Measurements from ENCODE around the gene YKT6.
"Not testable (repeated sequence)": the region's sequence is repeated elsewhere in the genome, so short reads cannot be mapped to it uniquely, and the experiment has no call there.

Gene YKT6

DNA sequence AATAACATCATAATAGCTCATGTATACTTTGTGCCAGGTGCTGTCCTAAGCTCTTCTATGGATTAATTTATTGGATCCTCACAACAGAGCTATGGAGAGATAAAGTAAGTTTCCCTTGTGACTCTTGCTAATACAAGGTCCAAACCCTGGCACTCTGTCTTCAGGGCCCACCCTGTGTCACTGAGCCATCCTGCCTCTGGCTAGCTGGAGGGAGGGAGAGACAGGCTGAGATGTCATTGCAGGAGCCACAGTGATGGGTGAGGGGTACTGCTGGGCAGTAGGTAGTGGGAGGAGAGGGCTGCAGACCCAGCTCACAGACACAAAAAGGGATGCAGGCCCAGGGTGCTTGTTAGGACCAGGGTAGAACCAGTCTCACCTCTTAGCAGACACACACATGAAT lies 28.4 kb upstream of the YKT6 start:
- DNase-seq (ENCODE audit: low read depth in 2 of 2) = no peak

- DNase-seq (ENCODE audit: low read depth in 2 of 2) = no peak
Measured at GRCh38 chr7:44172803-44173424, 27.9 kb upstream of the YKT6 start.

DNA sequence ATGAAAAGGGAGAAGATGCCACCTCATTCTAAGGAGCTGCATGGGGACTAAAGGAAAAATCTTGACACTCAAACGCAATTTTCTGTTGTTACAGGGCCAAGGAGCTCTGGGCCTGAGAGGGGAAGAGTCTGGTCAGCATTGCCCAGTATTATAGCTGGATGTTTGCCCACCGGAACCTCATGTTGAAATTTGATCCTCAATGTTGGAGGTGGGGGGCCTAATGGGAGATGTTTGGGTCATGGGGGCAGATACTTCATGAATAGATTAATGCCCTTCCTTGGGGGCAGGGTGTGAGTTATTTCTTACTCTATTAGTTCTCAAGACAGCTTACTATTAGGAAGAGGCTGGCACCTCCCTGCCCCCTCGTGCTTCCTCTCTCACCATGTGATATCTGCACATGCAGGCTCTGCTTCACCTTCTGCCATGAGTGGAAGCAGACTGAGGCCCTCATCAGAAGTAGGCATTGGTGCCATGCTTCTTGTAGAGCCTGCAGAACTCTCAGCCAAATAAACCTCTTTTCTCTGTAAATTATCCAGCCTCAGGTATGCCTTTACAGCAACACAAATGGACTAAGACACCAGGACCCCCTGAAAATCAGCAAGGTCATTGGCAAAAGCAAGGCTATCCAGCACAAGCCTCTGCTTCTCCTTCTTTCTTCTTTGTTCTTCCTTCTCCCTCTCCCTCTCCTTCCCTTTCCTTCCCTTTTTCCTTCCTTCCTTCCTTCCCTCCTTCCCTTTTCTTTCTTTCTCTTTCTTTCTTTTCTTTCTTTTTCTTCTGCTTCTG lies 26.7 kb upstream of the YKT6 start:
- DNase-seq (ENCODE audit: low read depth in 2 of 2) = no peak

DNA sequence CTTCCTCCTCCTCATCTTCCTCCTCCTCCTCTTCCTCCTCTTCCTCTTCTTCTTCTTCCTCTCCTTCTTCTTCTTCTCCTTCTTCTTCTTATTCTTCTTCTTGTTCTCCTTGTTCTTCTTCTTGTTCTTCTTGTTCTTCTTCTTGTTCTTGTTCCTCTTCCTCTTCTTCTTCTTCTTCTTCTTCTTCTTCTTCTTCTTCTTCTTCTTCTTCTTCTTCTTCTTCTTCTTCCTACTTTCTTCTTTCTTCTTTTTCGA lies 26.2 kb upstream of the YKT6 start:
- DNase-seq (ENCODE audit: low read depth in 2 of 2) = not testable (repeated sequence)

- no peak for DNase-seq (ENCODE audit: low read depth in 2 of 2)
Measured at GRCh38 chr7:44175730-44176129, 25.0 kb upstream of the YKT6 start.

DNA sequence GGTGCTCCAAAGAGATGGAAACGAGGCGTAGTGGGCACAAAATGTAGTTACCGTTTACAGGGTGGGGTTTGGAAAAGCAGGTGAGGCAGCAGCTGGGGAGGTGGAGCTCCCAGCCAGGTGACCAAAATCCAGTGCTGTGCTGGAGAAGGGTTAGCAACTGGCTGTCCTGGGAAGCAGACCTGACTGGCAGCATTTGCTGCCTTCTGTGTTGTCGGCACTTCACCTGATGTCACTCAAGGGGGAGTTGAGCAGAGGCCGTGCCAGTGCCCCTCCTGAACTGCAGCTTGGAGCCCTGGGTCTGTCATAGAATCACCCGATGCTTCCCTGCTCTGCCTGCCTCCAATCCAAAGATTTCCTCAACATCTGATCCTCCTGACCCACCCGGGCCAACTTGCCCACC lies 24.3 kb upstream of the YKT6 start:
- no peak for DNase-seq (ENCODE audit: low read depth in 2 of 2)

DNA sequence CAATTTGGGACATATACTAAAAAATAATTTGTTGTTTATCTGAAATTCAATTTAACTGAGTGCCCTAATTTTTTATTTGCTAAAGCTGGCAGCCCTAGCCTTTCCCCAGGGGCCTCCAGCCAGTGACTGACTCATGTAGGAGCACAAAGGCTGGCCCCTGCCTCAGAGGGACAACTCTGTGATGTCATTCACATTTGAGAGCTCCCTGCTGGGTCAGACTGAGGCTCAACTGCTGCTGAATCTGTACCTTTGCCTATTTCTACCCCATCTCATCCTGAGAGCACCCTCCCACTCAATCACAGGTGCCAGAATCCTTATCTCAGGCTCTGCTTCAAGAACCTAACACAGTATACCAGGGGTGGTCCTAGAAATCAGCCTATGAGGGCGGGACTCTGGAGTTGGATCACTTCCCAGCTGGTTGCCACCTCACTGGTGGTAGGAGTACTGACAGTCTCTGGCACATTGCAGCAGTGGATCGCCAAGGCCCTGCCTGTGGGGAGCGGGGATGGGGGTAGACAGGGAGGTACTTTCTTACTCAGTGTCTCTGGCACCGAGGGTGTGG lies 23.1 kb upstream of the YKT6 start:
- no peak for DNase-seq (ENCODE audit: low read depth in 2 of 2)

GRCh38 chr7:44180631-44181030 lies 20.1 kb upstream of the YKT6 start:
- no peak for DNase-seq (ENCODE audit: low read depth in 2 of 2)

GRCh38 chr7:44182827-44183226 lies 18.0 kb upstream of the YKT6 start:
- DNase-seq (ENCODE audit: low read depth in 2 of 2) = no peak

GRCh38 chr7:44183386-44183785 lies 17.4 kb upstream of the YKT6 start:
- no peak for DNase-seq (ENCODE audit: low read depth in 2 of 2)

DNA sequence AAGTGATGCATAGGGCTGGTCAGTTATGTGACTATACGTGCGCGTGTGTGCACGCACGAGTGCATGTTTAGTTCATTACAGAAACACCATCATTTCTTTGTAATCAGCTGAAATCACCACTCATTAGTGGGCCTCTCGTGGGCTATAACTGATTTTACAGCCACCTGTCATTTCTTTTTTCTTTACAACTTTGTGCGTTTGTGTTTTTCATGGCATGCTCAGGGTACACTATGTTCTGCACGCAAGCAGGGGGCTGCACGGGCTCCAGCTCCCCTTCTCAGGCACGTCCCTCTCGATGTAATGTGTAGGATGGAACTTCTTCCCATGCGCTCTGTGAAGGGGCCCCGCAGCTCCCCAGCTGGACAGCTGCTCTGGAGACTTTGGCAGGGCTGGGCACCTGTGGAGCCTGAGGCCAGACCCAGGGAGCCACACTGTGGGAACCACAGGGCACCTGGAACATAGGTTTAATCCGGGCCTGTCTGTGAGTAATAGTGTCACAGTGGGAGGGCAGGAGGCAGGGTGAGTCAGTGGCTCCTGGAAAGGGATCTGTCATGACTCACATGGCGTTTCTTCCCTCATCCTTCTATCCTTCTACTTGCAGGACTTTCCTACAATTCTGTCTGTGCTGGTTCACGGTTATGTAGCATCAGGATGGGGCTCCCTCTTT lies 16.4 kb upstream of the YKT6 start:
- no peak for DNase-seq (ENCODE audit: low read depth in 2 of 2)

DNA sequence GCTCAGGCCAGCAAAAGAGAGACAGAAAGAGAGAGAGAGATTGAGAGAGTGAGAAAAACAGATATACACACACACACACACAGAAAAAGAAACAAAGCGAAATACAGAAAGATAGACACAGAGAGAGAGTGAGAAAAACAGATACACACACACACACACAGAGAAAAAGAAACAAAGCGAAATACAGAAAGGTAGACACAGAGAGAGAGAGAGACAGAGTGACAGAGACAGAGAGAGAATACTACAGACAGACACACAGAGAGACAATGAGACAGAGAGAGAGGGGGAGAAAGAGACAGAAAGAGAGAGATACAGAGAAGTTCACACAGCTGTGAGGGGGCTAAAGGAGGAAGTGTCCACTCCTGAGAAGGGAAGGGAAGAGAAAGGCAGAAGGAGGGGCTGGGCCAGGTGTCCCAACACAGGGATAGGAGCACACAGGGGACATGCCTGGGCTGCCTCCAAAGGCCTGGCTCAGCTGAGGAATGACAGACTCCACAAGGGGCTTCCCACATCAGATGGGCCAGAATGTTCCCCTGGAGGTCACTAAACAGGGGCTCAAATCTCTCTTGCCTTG lies 15.8 kb upstream of the YKT6 start:
- no peak for DNase-seq (ENCODE audit: low read depth in 2 of 2)

DNA sequence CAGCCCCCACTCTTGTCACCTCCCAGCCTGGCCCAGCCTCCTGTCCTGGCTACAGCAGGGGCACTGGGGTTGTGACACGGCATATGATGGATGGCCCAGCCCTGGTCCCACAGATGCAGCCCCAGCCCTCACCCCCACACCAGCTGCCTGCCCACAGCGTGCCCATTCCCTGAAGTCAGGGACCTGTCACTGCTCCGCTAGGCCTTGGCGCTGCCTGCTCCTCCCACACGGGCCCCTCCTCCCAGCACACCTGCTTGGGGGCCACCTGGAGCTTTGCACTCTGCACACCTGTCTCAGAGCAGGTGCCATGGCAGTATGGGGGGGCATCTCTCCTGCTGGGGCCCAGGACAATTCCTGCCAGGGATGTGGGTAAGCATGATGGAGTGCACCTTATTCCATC lies 15.0 kb upstream of the YKT6 start:
- DNase-seq (ENCODE audit: low read depth in 2 of 2) = no peak

DNA sequence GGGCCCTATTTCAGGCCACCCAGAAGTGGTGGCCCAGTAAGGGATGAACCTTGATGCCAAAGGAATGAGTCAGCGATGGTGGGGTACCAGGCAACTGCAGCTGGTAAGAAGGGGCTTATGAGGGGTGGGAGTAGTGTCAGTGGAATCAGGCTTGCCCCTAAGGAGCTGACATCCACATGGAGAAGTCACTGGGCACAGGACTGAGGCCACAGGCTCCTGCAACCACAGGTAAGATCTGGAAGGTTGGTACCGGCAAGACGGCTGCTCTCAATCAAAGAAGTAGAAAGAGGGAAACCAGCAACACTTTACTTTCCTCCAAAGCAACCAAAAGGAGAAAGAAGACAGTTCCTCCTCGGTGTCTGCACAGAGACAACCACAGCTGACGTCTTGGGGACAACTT lies 14.0 kb upstream of the YKT6 start:
- DNase-seq (ENCODE audit: low read depth in 2 of 2) = no peak

DNA sequence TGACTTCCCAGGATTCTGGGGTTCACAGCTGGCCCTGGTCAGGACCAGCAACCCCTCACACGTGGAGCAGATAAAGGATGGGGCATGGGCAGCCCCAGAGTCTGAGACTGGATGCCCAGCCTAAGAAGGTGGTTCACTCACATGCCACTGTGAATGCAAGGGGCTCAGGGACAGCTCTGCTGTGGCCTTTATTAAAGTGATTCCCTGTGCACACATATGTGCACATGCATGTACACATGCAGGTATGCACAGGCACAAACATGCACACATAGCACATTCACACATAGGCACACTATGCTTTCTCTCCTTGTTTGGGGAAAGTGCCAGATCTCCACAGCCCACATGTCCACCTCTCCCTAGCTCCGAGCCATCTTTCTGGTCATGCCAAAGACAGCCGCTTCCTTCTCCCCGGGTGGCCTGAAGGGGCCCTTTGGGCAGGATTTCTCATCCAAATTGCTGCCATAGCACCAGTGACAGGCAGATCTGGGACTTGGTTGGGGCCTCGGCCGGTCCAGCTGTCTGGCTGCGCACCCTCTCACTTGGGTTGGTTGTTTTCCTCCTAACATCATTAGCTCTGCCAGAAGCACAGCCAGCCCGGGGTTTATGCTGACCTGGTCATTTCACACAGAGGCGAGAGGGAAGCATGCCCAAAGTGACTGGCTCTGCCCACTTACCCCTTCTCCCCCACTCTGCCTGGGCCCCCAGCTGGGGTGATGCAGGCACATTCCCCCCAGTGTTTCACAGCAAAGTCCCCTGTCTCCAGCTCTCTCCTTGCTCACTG lies 13.0 kb upstream of the YKT6 start:
- no peak for DNase-seq (ENCODE audit: low read depth in 2 of 2)

GRCh38 chr7:44188480-44189225 lies 12.1 kb upstream of the YKT6 start:
- DNase-seq (ENCODE audit: low read depth in 2 of 2) = no peak

- DNase-seq (ENCODE audit: low read depth in 2 of 2) = no peak
Measured at GRCh38 chr7:44189286-44189992, 11.3 kb upstream of the YKT6 start, which contains the start of gene GCK. TSS of gene GCK (minus strand) at chr7:44189439. CDS start at chr7:44188953, 486 bp downstream.

GRCh38 chr7:44189993-44190872 lies 10.5 kb upstream of the YKT6 start:
- no peak for DNase-seq (ENCODE audit: low read depth in 2 of 2)

- no peak for DNase-seq (ENCODE audit: low read depth in 2 of 2)
Measured at GRCh38 chr7:44191171-44191570, 9.6 kb upstream of the YKT6 start.
